Mesothelial cell of epicardium (in vitro differentiated cells): ENCODE results near the gene TTC39B. TPM values are rescaled to one million over a fixed set of nuclear protein-coding genes. Genes with fewer than 3 reads are reported as not detected.
A peak's percentile ranks its signal among the peaks of the same experiment; 100 is the strongest.

Experiments used
- DNase-seq, 2 experiments: peaks; one replicate each; pipeline ENCODE4 v3.0.0; 2021; ENCODE audit warnings: low spot score in 2 of 2; ENCODE audit not compliant: unreplicated experiment in 2 of 2
- H3K27ac Mint-ChIP-seq: 2 replicates; pipeline ENCODE4 v1.8.0; 2021; ENCODE audit warnings: mixed read lengths
- H3K27me3 Mint-ChIP-seq: 2 replicates; pipeline ENCODE4 v1.8.0; 2021; ENCODE audit warnings: low read depth, mixed read lengths
- H3K36me3 Mint-ChIP-seq: 2 replicates; pipeline ENCODE4 v1.8.0; 2021; ENCODE audit warnings: mixed read lengths
- H3K4me1 Mint-ChIP-seq: 2 replicates; pipeline ENCODE4 v1.8.0; 2021; ENCODE audit warnings: mixed read lengths
- H3K4me3 Mint-ChIP-seq: 2 replicates; pipeline ENCODE4 v1.8.0; 2021; ENCODE audit warnings: mild to moderate bottlenecking, moderate library complexity, mixed read lengths
- H3K9me3 Mint-ChIP-seq: 2 replicates; pipeline ENCODE4 v1.8.0; 2021; ENCODE audit warnings: mixed read lengths
- CTCF ChIP-seq: fragments of 200-600 bp; sonication (generic); IDR thresholded peaks from one replicate; pipeline ENCODE4 v1.5.0; 2021; ENCODE audit warnings: antibody characterized with exemption; ENCODE audit not compliant: unreplicated experiment
- total RNA-seq: library from RNA; stranded (reverse); gene quantifications from 3 replicates; pipeline ENCODE4 v1.2.1, GENCODE V29; 2021

The TTC39B gene
- total RNA-seq, 1 donor from 2014 or later = 6.0 TPM

- Mint-ChIP-seq H3K4me3 (no peak overlapping the region), H3K4me1 (peaks cover 24% of the 10 kb centered on the region), H3K27me3 (no peaks in the 10 kb centered on the region), H3K36me3 (peaks cover 2% of the 10 kb centered on the region), H3K27ac (no peak overlapping the region), H3K9me3 (peaks cover 3% of the 10 kb centered on the region)
- no peak for TF ChIP-seq CTCF
- DNase-seq = no peak
Measured at GRCh38 chr9:15182730-15183129, 124.3 kb downstream of the TTC39B start.

GRCh38 chr9:15182101-15182551 lies 124.9 kb downstream of the TTC39B start:
- TF ChIP-seq CTCF = no peak
- H3K4me1 Mint-ChIP-seq = peaks cover 20% of the 10 kb centered on the region
- no peaks in the 10 kb centered on the region for H3K27me3 Mint-ChIP-seq
- H3K36me3 Mint-ChIP-seq = peaks cover 2% of the 10 kb centered on the region
- H3K27ac Mint-ChIP-seq = peak overlapping the region; percentile 31
- H3K9me3 Mint-ChIP-seq = peaks cover 3% of the 10 kb centered on the region
- H3K4me3 Mint-ChIP-seq = no peak overlapping the region
- DNase-seq = no peak

- DNase-seq = no peak
- Mint-ChIP-seq H3K27me3 (no peaks in the 10 kb centered on the region), H3K4me1 (peaks cover 9% of the 10 kb centered on the region), H3K27ac (no peak overlapping the region), H3K9me3 (peaks cover 3% of the 10 kb centered on the region), H3K4me3 (no peak overlapping the region), H3K36me3 (peaks cover 3% of the 10 kb centered on the region)
- TF ChIP-seq CTCF = no peak
Measured at GRCh38 chr9:15180124-15180523, 126.9 kb downstream of the TTC39B start.

GRCh38 chr9:15178631-15179030 lies 128.4 kb downstream of the TTC39B start:
- no peaks in the 10 kb centered on the region for H3K27me3 Mint-ChIP-seq
- peaks cover 4% of the 10 kb centered on the region for H3K36me3 Mint-ChIP-seq
- H3K4me3 Mint-ChIP-seq = no peak overlapping the region
- DNase-seq = no peak
- peaks cover 7% of the 10 kb centered on the region for H3K4me1 Mint-ChIP-seq
- no peak for TF ChIP-seq CTCF
- H3K27ac Mint-ChIP-seq = no peak overlapping the region
- H3K9me3 Mint-ChIP-seq = peaks cover 3% of the 10 kb centered on the region

- Mint-ChIP-seq H3K4me1 (peaks cover under 1% of the 10 kb centered on the region), H3K36me3 (peaks cover 4% of the 10 kb centered on the region), H3K27me3 (no peaks in the 10 kb centered on the region), H3K9me3 (peaks cover 3% of the 10 kb centered on the region), H3K4me3 (no peak overlapping the region), H3K27ac (no peak overlapping the region)
- no peak for TF ChIP-seq CTCF
- DNase-seq = no peak
Measured at GRCh38 chr9:15176836-15177235, 130.2 kb downstream of the TTC39B start.

GRCh38 chr9:15163931-15164330 lies 143.1 kb downstream of the TTC39B start:
- peaks cover 3% of the 10 kb centered on the region for H3K4me1 Mint-ChIP-seq

More at GRCh38 chr9:15163931-15164330, 143.1 kb downstream of the TTC39B start:
- Mint-ChIP-seq H3K27me3 (no peaks in the 10 kb centered on the region), H3K36me3 (no peaks in the 10 kb centered on the region), H3K4me3 (no peak overlapping the region), H3K9me3 (no peaks in the 10 kb centered on the region), H3K27ac (no peak overlapping the region)
- no peak for DNase-seq
- TF ChIP-seq CTCF = no peak
